SK-N-MC (cell line): Measurements from ENCODE around the gene RPP30.

ENCODE experiments used
- DNase-seq: peaks from one replicate; pipeline ENCODE4 v3.0.0-alpha.2; 2011; ENCODE audit warnings: low read depth, low spot score
- H3K27ac ChIP-seq: fragments of 200-600 bp; sonication (generic); 2 replicates; pipeline ENCODE4 v1.5.1; 2016; ENCODE audit warnings: mixed run types
- H3K36me3 ChIP-seq: fragments of 200-600 bp; sonication (generic); 2 replicates; pipeline ENCODE4 v1.6.1; 2017; ENCODE audit warnings: antibody characterized with exemption, low read length, mixed read lengths; ENCODE audit not compliant: insufficient read depth
- H3K4me3 ChIP-seq: fragments of 200-600 bp; sonication (generic); 2 replicates; pipeline ENCODE4 v1.5.1; 2016
- H3K9ac ChIP-seq: fragments of 200-600 bp; sonication (generic); 2 replicates; pipeline ENCODE4 v1.8.0; 2017; ENCODE audit warnings: mixed run types, mixed read lengths; ENCODE audit not compliant: insufficient read length
- H3K9me3 ChIP-seq: fragments of 200-600 bp; sonication (generic); 2 replicates; pipeline ENCODE4 v1.6.1; 2017; ENCODE audit warnings: low read depth, mild to moderate bottlenecking, antibody characterized with exemption, low read length, moderate library complexity, mixed read lengths
- EZH2 ChIP-seq: fragments of 200-600 bp; sonication (generic); IDR thresholded peaks from one replicate; pipeline ENCODE4 v1.6.1; 2017; ENCODE audit warnings: antibody characterized with exemption
- FOXP2 ChIP-seq: optimal IDR thresholded peaks from 2 replicates; pipeline ENCODE3; 2011; ENCODE audit warnings: mild to moderate bottlenecking, moderate library complexity; ENCODE audit not compliant: insufficient read depth; ENCODE audit errors: extremely low read length, control extremely low read depth
- POLR2AphosphoS5 ChIP-seq: IDR thresholded peaks from 2 replicates; pipeline ENCODE4 v1.6.1; 2012; ENCODE audit warnings: mild to moderate bottlenecking, low read depth, low read length, borderline replicate concordance

The RPP30 gene

DNA sequence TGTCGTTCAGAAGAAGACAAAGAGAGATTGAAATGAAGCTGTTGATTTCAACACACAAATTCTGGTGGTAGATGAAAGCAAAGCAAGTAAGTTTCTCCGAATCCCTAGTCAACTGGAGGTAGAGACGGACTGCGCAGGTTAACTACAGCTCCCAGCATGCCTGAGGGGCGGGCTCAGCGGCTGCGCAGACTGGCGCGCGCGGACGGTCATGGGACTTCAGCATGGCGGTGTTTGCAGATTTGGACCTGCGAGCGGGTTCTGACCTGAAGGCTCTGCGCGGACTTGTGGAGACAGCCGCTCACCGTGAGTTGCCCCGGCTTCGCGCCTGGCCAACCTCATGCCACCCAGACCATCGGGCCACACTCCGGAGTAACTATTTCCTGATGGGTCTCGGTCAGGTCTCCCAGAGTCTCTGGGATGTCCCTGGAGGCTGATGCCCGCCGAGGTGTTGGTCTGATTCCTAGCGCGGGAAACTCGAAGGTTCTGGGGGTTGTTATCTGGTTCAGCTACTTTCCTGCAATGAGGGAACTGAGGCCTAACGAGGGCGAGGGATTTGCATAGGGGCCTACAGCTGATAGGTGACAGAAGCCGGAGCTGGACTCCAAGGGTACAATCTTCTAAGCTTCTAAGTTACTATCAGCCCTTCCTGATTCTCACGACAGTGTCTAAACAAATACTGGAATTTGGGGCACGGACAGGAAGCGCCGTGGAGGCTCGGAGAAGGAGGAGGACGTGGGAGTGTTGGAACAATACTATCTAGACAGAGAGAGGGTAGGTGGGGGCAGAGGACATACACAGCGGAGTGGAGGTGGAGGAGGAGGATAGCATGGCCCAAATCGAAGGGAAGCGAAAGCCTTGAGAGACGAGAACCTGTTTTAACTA, at the start of gene RPP30:
Gene RPP30 (plus strand): TSS at position 209 of the 882 bp plus-strand sequence. CDS start 13 bp downstream, at position 222.
- Histone ChIP-seq H3K9ac (peak within 1 kb of the TSS; percentile 84), H3K36me3 (peaks cover 12% of the 10 kb centered on the region; the same call in 1 of the 2 replicates), H3K9me3 (no peaks in the 10 kb centered on the region), H3K27ac (no peak within 1 kb of the TSS), H3K4me3 (peak within 1 kb of the TSS; percentile 87)
- no peak for DNase-seq
- no peak for TF ChIP-seq FOXP2
- TF ChIP-seq POLR2AphosphoS5 = peak; percentile 74

GRCh38 chr10:90822508-90822907, 49.3 kb upstream of the RPP30 start:
- Histone ChIP-seq H3K4me3 (no peak overlapping the region), H3K9ac (no peak overlapping the region), H3K9me3 (no peaks in the 10 kb centered on the region), H3K27ac (no peak overlapping the region), H3K36me3 (no peaks in the 10 kb centered on the region)
- no peak for DNase-seq
- no peak for TF ChIP-seq FOXP2
- no peak for TF ChIP-seq POLR2AphosphoS5
- no peak for TF ChIP-seq EZH2

DNA sequence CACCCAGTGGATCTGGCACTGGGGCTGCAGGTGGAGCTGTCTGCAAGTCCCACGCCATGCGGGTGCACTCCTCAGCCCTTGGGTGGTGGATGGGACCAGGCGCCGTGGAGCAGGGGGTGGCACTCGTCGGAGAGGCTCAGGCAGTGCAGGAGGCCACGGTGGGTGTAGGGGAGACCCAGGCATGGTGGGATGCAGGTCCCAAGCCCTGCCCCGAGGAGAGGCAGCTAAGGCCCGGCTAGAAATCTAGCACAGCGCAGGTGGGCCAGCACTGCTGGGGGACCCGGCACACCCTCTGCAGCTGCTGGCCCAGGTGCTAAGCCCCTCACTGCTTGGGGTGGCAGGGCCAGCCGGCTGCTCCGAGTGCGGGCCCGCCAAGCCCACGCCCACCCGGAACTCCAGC, 39.7 kb upstream of the RPP30 start:
- Histone ChIP-seq H3K36me3 (no peaks in the 10 kb centered on the region), H3K9me3 (no peaks in the 10 kb centered on the region), H3K27ac (no peak overlapping the region), H3K9ac (no peak overlapping the region), H3K4me3 (no peak overlapping the region)
- no peak for TF ChIP-seq EZH2
- no peak for TF ChIP-seq POLR2AphosphoS5
- TF ChIP-seq FOXP2 = no peak
- DNase-seq = no peak

GRCh38 chr10:90834326-90834725, 37.4 kb upstream of the RPP30 start:
- TF ChIP-seq FOXP2 (no peak), POLR2AphosphoS5 (no peak), EZH2 (no peak)
- no peak overlapping the region for H3K4me3 ChIP-seq
- DNase-seq = no peak

GRCh38 chr10:90837486-90837885, 34.3 kb upstream of the RPP30 start:
- DNase-seq = no peak
- H3K9ac ChIP-seq = no peak overlapping the region
- H3K4me3 ChIP-seq = no peak overlapping the region
- no peaks in the 10 kb centered on the region for H3K36me3 ChIP-seq
- TF ChIP-seq FOXP2 = no peak
- no peak for TF ChIP-seq EZH2
- no peak for TF ChIP-seq POLR2AphosphoS5
- H3K27ac ChIP-seq = no peak overlapping the region
- no peaks in the 10 kb centered on the region for H3K9me3 ChIP-seq

More at GRCh38 chr10:90834326-90834725, 37.4 kb upstream of the RPP30 start:
- Histone ChIP-seq H3K27ac (no peak overlapping the region), H3K9ac (no peak overlapping the region), H3K36me3 (no peaks in the 10 kb centered on the region), H3K9me3 (no peaks in the 10 kb centered on the region)

- no peaks in the 10 kb centered on the region for H3K36me3 ChIP-seq
- H3K9ac ChIP-seq = no peak overlapping the region
- no peak overlapping the region for H3K4me3 ChIP-seq
- no peak for DNase-seq
- TF ChIP-seq POLR2AphosphoS5 (no peak), EZH2 (no peak), FOXP2 (no peak)
- no peak overlapping the region for H3K27ac ChIP-seq
- no peaks in the 10 kb centered on the region for H3K9me3 ChIP-seq
Measured at GRCh38 chr10:90842725-90843124, 29.0 kb upstream of the RPP30 start.

DNA sequence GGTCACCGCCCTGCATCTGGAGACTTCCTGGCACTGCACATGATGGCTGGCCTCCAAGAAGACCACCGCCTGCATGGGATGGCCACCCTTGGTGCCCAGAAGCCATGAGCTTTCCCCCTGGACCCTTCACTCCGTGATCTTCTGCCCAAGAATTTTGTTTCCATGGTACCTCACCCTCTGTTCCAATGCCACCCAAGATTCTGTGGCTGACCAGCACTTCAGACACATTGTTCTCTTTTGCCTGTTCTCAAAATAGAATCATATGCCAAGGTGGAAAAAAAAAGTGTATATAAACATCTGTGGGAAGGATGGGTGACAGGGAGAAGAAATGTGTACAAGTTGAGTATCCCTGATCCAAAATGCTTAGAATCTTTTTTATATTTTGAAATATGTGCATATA, 26.0 kb upstream of the RPP30 start:
- DNase-seq = no peak
- no peaks in the 10 kb centered on the region for H3K36me3 ChIP-seq
- TF ChIP-seq POLR2AphosphoS5 (no peak), FOXP2 (no peak), EZH2 (no peak)

DNA sequence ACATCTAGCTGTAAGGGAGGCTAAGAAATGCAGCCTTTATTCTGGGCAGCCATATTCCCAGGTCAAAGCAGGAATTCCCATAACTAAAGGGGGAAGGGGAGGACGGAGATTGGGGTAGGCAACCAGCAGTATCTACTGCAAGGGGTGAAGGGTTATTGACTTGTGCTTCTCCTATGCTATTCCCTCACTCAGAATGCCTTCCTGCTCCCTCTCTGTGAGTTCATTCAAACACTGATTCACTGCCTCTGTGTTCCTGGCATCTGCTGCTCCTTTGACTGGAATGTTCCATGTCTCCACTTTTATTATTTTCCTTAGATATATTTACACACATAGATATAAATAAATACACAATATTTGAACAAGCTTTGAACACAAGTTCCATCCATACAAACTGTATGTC, 25.0 kb upstream of the RPP30 start:
- Histone ChIP-seq H3K4me3 (no peak overlapping the region), H3K9me3 (no peaks in the 10 kb centered on the region), H3K9ac (no peak overlapping the region), H3K36me3 (no peaks in the 10 kb centered on the region), H3K27ac (no peak overlapping the region)
- DNase-seq = no peak
- no peak for TF ChIP-seq POLR2AphosphoS5
- no peak for TF ChIP-seq FOXP2
- TF ChIP-seq EZH2 = no peak

More for the DNA sequence above, 26.0 kb upstream of the RPP30 start:
- H3K9me3 ChIP-seq = no peaks in the 10 kb centered on the region
- no peak overlapping the region for H3K9ac ChIP-seq
- no peak overlapping the region for H3K4me3 ChIP-seq
- no peak overlapping the region for H3K27ac ChIP-seq

GRCh38 chr10:90847436-90847835, 24.3 kb upstream of the RPP30 start:
- H3K27ac ChIP-seq = no peak overlapping the region
- TF ChIP-seq FOXP2 (no peak), POLR2AphosphoS5 (no peak), EZH2 (no peak)
- H3K9ac ChIP-seq = no peak overlapping the region
- H3K4me3 ChIP-seq = no peak overlapping the region
- no peaks in the 10 kb centered on the region for H3K9me3 ChIP-seq
- H3K36me3 ChIP-seq = no peaks in the 10 kb centered on the region
- no peak for DNase-seq
